Measurements from ENCODE around the gene LIPE. TPM values are rescaled to one million over a fixed set of nuclear protein-coding genes. Genes with fewer than 3 reads are reported as not detected.

Gene LIPE
- total RNA-seq, 1 experiment from 2014 or later, result 7.9 TPM

- Histone ChIP-seq H3K36me3 (no peaks in the 10 kb centered on the region), H3K9me3 (replicated peaks) (no peaks in the 10 kb centered on the region), H3K4me3 (peak overlapping the region; percentile 47), H3K27ac (peak overlapping the region; percentile 13; the same call in 1 of the 2 replicates), H3K27me3 (replicated peaks) (no peaks in the 10 kb centered on the region), H3K4me1 (replicated peaks) (peaks cover 16% of the 10 kb centered on the region)
- DNase-seq (ENCODE audit: low read depth in 1 of 2, low spot score in 2 of 2), result no peak
These were observed 29.7 kb downstream of the LIPE start for GRCh38 chr19:42397263-42398166.

DNA sequence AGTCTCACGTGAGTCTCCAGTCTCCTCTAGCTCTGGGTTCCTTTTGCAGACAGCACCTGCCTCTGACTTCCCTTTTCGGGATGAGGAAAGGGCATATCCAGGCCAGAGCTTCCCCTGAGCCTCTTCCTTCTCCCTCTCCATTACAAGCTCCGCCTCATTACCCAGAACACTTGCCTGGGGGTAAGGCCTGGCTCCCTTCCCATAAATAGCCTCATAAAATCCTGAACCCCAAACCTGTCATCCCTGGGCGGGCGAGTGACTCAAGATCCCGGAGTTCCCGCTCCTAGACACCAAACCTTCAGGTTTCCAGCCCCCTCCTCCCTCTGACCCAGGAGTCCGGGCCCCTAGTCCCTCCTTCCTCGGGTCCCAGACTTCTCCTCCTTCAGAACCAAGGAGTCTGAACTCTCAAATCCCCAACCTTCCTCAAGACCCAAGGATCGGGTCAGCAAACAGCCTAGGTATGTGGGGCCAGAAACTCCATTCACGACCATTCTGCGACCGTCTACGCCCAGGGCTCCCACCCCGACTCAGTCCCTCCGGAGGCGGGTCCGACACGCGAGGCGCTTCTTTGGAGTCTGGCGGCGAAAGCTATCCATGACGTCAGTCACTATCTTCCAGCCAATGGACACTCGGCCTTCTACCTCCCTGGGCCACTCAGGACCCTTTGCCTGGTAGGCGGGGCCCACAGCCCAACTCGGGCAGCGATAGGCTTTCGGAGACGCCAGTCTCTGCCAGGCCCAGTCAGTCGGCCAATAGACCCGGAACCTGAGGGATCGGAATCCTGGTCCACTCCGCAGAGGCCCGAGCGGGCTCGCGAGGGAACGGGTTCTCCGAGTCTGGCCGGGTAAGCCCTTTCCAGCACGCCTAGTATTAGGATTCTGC lies 30.6 kb downstream of the LIPE start:
- Histone ChIP-seq H3K27ac (peak overlapping the region; percentile 54), H3K4me1 (replicated peaks) (peaks cover 16% of the 10 kb centered on the region), H3K9me3 (replicated peaks) (no peaks in the 10 kb centered on the region), H3K4me3 (peak overlapping the region; percentile 47), H3K27me3 (replicated peaks) (peaks cover 3% of the 10 kb centered on the region; the same call in 1 of the 2 replicates), H3K36me3 (no peaks in the 10 kb centered on the region)
- DNase-seq (ENCODE audit: low read depth in 1 of 2, low spot score in 2 of 2), result peak; percentile 97 to 99

DNA sequence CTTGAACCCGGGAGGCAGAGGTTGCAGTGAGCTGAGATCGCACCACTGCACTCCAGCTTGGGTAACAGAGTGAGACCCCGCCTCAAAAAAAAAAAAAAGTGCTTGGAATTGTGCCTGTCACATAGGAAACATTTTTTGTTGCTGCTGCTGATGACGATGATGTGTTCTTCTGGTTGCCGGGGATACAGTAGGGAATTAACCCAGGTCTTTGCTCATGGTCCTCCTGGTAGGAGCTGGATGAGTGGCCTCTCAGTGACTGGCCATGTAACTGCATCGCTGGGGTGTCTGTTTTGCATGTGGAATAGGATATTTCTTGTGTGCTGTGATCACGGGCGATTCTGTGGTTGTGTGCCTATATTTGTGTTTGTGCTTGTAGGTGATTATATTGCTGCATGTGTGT lies 32.4 kb downstream of the LIPE start:
- H3K4me1 ChIP-seq (replicated peaks), result peaks cover 16% of the 10 kb centered on the region
- no peak overlapping the region for H3K4me3 ChIP-seq
- H3K27me3 ChIP-seq (replicated peaks), result peaks cover 18% of the 10 kb centered on the region
- H3K36me3 ChIP-seq, result no peaks in the 10 kb centered on the region
- no peak for DNase-seq (ENCODE audit: low read depth in 1 of 2, low spot score in 2 of 2)
- H3K27ac ChIP-seq, result no peak overlapping the region
- no peaks in the 10 kb centered on the region for H3K9me3 ChIP-seq (replicated peaks)

- Histone ChIP-seq H3K4me1 (replicated peaks) (peaks cover 10% of the 10 kb centered on the region), H3K9me3 (replicated peaks) (no peaks in the 10 kb centered on the region), H3K4me3 (no peak overlapping the region), H3K27me3 (replicated peaks) (peaks cover 22% of the 10 kb centered on the region), H3K36me3 (no peaks in the 10 kb centered on the region), H3K27ac (no peak overlapping the region)
- no peak for DNase-seq (ENCODE audit: low read depth in 1 of 2, low spot score in 2 of 2)
These were observed 35.0 kb downstream of the LIPE start for GRCh38 chr19:42392165-42392564.

- no peak for DNase-seq (ENCODE audit: low read depth in 1 of 2, low spot score in 2 of 2)
- Histone ChIP-seq H3K27me3 (replicated peaks) (peaks cover 23% of the 10 kb centered on the region), H3K4me3 (no peak within 1 kb of the TSS), H3K27ac (no peak within 1 kb of the TSS), H3K4me1 (replicated peaks) (peaks cover 6% of the 10 kb centered on the region), H3K36me3 (no peaks in the 10 kb centered on the region), H3K9me3 (replicated peaks) (no peaks in the 10 kb centered on the region)
These were observed 37.3 kb downstream of the LIPE start, which contains the start of gene CNFN for GRCh38 chr19:42389899-42390298. Gene CNFN (minus strand): TSS chr19:42390297. CDS start chr19:42389037, 1,260 bp downstream.

DNA sequence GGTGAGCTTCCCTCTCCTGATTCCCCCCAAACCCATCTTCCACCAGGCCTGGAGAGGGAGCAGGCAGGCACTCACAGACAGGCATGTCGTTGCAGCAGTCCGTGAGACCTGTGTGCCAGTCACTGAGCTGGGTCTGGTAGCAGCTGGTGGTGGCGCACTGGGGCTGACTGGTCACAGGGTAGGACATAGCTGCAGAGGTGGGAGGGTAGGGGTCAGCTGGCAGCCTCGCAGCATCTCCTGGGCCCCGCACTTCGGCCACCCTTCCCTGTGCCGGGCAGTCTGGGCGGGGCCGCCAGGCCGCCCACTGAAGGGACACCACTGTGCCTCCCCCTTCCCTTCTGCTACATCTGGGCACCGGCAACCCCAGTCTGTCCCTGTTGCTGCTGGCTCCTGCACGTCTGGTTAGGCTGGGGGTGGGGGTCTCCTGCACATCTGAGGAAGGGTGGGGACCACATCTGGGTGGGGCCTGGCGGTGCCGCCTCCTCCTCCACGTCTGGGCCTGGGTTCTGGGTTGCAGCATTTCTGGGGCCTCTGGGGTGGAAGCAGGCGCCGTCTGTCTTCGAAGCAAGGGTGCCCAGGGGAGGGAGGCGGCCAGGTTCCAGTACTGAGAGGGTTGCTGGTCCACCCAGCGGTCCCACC lies 38.2 kb downstream of the LIPE start:
- H3K27ac ChIP-seq, result no peak overlapping the region
- peaks cover 6% of the 10 kb centered on the region for H3K4me1 ChIP-seq (replicated peaks)
- peaks cover 23% of the 10 kb centered on the region for H3K27me3 ChIP-seq (replicated peaks)
- H3K9me3 ChIP-seq (replicated peaks), result no peaks in the 10 kb centered on the region
- no peaks in the 10 kb centered on the region for H3K36me3 ChIP-seq
- H3K4me3 ChIP-seq, result no peak overlapping the region
- no peak for DNase-seq (ENCODE audit: low read depth in 1 of 2, low spot score in 2 of 2)

DNA sequence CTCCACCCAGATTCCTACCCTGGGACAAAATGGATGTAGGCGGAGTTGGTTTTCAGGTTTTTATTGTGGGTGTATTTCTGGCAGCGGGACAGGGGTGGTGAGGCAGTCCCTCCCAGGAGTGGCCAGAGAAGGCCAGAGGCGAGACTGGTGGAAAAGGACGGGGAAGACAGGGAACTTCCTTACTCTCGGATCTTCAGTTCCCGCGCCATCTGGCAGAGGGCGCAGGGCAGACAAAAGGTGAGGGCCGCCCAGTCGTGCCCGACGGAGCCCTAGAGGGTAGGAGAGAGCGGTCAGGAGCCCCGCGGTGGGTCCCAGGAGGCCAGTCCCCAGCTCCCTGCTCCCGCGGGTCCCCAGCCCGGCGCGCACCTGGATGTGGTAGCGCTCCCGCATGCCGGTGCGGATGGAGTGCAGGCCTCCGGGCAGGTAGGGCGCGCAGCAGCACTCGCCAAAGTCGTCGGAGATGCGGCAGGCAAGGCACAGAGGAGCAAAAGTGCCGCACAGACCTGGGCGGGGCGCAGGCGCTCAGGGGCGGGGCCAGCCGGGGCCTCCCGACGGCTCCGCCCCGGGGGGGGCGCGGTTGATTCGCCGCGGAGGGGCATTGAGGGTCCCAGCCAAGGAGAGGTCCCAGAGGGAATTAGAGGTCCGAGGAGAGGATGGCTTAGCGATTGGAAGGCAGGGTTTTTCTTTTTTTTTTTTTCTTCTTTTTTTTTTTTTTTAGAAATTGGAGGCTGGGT lies 40.0 kb downstream of the LIPE start:
- Histone ChIP-seq H3K36me3 (no peaks in the 10 kb centered on the region), H3K27ac (no peak overlapping the region), H3K9me3 (replicated peaks) (no peaks in the 10 kb centered on the region), H3K27me3 (replicated peaks) (peaks cover 23% of the 10 kb centered on the region), H3K4me1 (replicated peaks) (peaks cover 6% of the 10 kb centered on the region), H3K4me3 (peak overlapping the region; percentile 35)
- DNase-seq (ENCODE audit: low read depth in 1 of 2, low spot score in 2 of 2), result peak; percentile 67 to 69

- DNase-seq (ENCODE audit: low read depth in 1 of 2, low spot score in 2 of 2), result no peak
These were observed 47.0 kb downstream of the LIPE start for GRCh38 chr19:42380155-42380554.

DNA sequence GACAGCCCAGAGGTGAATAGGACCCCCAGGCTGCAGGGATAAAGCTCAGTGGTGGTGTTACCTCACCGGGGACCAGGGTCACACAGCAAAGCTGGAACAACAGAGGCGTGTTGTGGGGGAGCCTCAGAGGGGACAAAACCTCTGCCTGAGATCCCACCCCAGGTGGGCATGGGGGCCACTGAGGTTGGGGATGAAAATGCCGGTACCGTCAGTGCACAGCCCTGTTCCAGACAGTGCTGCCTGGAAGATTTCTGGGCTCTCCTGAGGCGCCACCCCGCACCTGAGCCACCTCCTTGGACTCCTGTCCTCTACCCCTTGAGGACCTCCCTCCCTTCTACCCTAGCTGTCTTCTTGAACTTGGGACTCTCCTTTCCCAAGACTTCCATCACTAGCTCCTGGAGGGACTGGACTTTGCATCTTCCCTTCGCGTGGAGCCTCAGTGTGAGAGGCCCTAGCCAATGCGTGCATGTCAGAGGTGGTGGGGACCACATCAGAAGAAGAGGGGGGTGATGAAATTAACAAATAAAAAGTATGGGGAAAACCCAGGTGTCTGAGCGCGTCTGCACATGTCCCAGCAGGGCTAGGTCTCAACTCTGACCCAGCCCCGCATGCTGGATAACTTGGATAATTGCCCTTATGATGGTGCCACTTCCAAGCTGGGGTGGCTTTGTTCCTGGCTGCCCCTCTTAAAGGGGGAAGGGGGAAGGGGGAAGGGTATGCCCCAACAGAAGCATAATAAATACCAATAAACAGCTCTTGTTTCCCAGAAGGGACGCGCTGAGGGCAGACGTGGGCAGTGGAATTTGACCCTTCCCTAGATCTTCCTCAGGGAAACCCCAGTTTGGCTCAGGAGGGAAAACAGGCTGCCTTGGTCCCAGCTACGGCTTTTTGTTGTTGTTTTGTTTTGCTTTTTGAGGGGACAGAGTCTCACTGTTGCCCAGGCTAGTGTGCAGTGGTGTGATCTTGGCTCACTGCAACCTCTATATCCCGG lies 48.7 kb downstream of the LIPE start:
- no peak for DNase-seq (ENCODE audit: low read depth in 1 of 2, low spot score in 2 of 2)
- Histone ChIP-seq H3K27ac (no peak overlapping the region), H3K4me3 (no peak overlapping the region), H3K27me3 (replicated peaks) (peaks cover 21% of the 10 kb centered on the region), H3K36me3 (no peaks in the 10 kb centered on the region), H3K9me3 (replicated peaks) (no peaks in the 10 kb centered on the region), H3K4me1 (replicated peaks) (no peaks in the 10 kb centered on the region)

More at GRCh38 chr19:42380155-42380554, 47.0 kb downstream of the LIPE start:
- H3K4me1 ChIP-seq (replicated peaks), result no peaks in the 10 kb centered on the region
- H3K27me3 ChIP-seq (replicated peaks), result peaks cover 21% of the 10 kb centered on the region
- H3K4me3 ChIP-seq, result no peak overlapping the region
- H3K36me3 ChIP-seq, result no peaks in the 10 kb centered on the region
- H3K9me3 ChIP-seq (replicated peaks), result no peaks in the 10 kb centered on the region
- H3K27ac ChIP-seq, result no peak overlapping the region

GRCh38 chr19:42376177-42376555 lies 51.0 kb downstream of the LIPE start:
- no peaks in the 10 kb centered on the region for H3K36me3 ChIP-seq
- no peak overlapping the region for H3K4me3 ChIP-seq
- no peak overlapping the region for H3K27ac ChIP-seq
- DNase-seq (ENCODE audit: low read depth in 1 of 2, low spot score in 2 of 2), result no peak
- peaks cover 17% of the 10 kb centered on the region for H3K27me3 ChIP-seq (replicated peaks)
- no peaks in the 10 kb centered on the region for H3K9me3 ChIP-seq (replicated peaks)
- no peaks in the 10 kb centered on the region for H3K4me1 ChIP-seq (replicated peaks)

GRCh38 chr19:42375415-42376176 lies 51.6 kb downstream of the LIPE start:
- Histone ChIP-seq H3K4me1 (replicated peaks) (no peaks in the 10 kb centered on the region), H3K27me3 (replicated peaks) (peaks cover 12% of the 10 kb centered on the region), H3K27ac (no peak overlapping the region), H3K4me3 (no peak overlapping the region), H3K36me3 (no peaks in the 10 kb centered on the region), H3K9me3 (replicated peaks) (no peaks in the 10 kb centered on the region)
- DNase-seq (ENCODE audit: low read depth in 1 of 2, low spot score in 2 of 2), result no peak

Data from SJSA1 (cell line).